DND-41 (cell line): ENCODE data around the gene TSPY3.
"Not testable (repeated sequence)": the region's sequence is repeated elsewhere in the genome, so short reads cannot be mapped to it uniquely, and the experiment has no call there.

Experiments
- ATAC-seq: fragments of 200-7000 bp; cut with Tn5 transposase; 3 replicates; pipeline ENCODE4 v1.9.1; 2021; ENCODE audit warnings: low read depth; ENCODE audit not compliant: insufficient read depth
- DNase-seq: peaks from one replicate; pipeline ENCODE4 v3.0.0-alpha.2; 2020
- H2AFZ ChIP-seq: 2 replicates; pipeline ENCODE4 v1.6.0; 2012; ENCODE audit warnings: low read depth, low read length
- H3K27ac ChIP-seq: 2 replicates; pipeline ENCODE4 v1.5.1; 2012; ENCODE audit warnings: low read length, inconsistent platforms
- H3K27me3 ChIP-seq: fragments of 200-600 bp; sonication (generic); 2 replicates; pipeline ENCODE4 v1.6.0; 2012; ENCODE audit warnings: low read length, mild to moderate bottlenecking, inconsistent platforms; ENCODE audit not compliant: insufficient read depth, poor library complexity
- H3K36me3 ChIP-seq: 2 replicates; pipeline ENCODE4 v1.5.1; 2012; ENCODE audit warnings: low read length, inconsistent platforms; ENCODE audit not compliant: insufficient read depth
- H3K4me1 ChIP-seq: 2 replicates; pipeline ENCODE4 v1.5.1; 2012; ENCODE audit warnings: mild to moderate bottlenecking, low read length; ENCODE audit not compliant: insufficient read depth
- H3K4me2 ChIP-seq: 2 replicates; pipeline ENCODE4 v1.6.0; 2012; ENCODE audit warnings: mild to moderate bottlenecking, moderate library complexity, low read length, inconsistent platforms; ENCODE audit not compliant: insufficient read depth
- H3K4me3 ChIP-seq, 2 experiments: fragments of 200-600 bp in 1 of 2; shearing (Covaris generic) in 1 of 2; 2 replicates each; pipeline ENCODE4 v1.5.1; 2012 to 2016; ENCODE audit warnings: inconsistent platforms in 2 of 2, low read length in 2 of 2, mild to moderate bottlenecking in 2 of 2, low read depth in 1 of 2, moderate library complexity in 1 of 2
- H3K79me2 ChIP-seq: 2 replicates; pipeline ENCODE4 v1.6.0; 2012; ENCODE audit warnings: low read length, inconsistent platforms; ENCODE audit not compliant: insufficient read depth
- H3K9ac ChIP-seq: 2 replicates; pipeline ENCODE4 v1.6.0; 2012; ENCODE audit warnings: low read depth, mild to moderate bottlenecking, inconsistent platforms, low read length, moderate library complexity
- H3K9me3 ChIP-seq: 2 replicates; pipeline ENCODE4 v1.5.1; 2012; ENCODE audit warnings: low read length, moderate library complexity, mild to moderate bottlenecking, inconsistent platforms; ENCODE audit not compliant: insufficient read depth, severe bottlenecking
- H4K20me1 ChIP-seq: 2 replicates; pipeline ENCODE4 v1.6.0; 2012; ENCODE audit warnings: low read length; ENCODE audit not compliant: insufficient read depth

The TSPY3 gene, protein sequence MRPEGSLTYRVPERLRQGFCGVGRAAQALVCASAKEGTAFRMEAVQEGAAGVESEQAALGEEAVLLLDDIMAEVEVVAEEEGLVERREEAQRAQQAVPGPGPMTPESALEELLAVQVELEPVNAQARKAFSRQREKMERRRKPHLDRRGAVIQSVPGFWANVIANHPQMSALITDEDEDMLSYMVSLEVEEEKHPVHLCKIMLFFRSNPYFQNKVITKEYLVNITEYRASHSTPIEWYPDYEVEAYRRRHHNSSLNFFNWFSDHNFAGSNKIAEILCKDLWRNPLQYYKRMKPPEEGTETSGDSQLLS

DNA sequence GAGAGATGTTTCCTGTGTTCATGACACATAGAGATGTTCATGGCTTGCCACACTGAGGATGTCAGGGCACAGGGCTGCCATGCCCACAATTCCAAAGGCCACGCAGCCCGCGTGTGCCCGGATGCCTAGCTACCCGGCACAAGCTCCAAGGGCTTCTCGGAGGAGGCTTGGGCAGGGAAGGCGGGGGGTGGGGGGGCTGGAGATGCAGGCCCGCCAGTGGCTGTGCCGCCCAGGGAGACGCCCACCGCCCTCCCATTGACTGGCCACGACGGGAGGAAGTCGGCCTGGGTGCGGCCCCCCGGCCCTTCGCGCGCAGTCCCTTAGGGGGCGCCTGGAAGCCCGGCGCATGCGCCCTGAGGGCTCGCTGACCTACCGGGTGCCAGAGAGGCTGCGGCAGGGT is at the start of gene TSPY3:
TSPY3 (plus strand) TSS at position 301 of the 400 bp plus-strand sequence; CDS start at position 347, 46 bp downstream.
- H3K4me1 ChIP-seq, H3K4me2 ChIP-seq, DNase-seq, H3K36me3 ChIP-seq, H4K20me1 ChIP-seq, H2AFZ ChIP-seq, H3K27me3 ChIP-seq, H3K79me2 ChIP-seq, ATAC-seq, H3K27ac ChIP-seq, H3K9ac ChIP-seq, H3K4me3 ChIP-seq, H3K9me3 ChIP-seq: not testable (repeated sequence)

DNA sequence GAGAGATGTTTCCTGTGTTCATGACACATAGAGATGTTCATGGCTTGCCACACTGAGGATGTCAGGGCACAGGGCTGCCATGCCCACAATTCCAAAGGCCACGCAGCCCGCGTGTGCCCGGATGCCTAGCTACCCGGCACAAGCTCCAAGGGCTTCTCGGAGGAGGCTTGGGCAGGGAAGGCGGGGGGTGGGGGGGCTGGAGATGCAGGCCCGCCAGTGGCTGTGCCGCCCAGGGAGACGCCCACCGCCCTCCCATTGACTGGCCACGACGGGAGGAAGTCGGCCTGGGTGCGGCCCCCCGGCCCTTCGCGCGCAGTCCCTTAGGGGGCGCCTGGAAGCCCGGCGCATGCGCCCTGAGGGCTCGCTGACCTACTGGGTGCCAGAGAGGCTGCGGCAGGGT is 40.7 kb upstream of the TSPY3 start, which contains the start of gene TSPY8:
TSPY8 (plus strand) TSS at position 301 of the 400 bp plus-strand sequence; CDS start at position 347, 46 bp downstream.
- H3K9ac ChIP-seq, ATAC-seq, H3K9me3 ChIP-seq, H3K4me1 ChIP-seq, H4K20me1 ChIP-seq, H3K4me3 ChIP-seq, H3K4me2 ChIP-seq, H2AFZ ChIP-seq, H3K79me2 ChIP-seq, H3K27ac ChIP-seq, H3K27me3 ChIP-seq, DNase-seq, H3K36me3 ChIP-seq: not testable (repeated sequence)

DNA sequence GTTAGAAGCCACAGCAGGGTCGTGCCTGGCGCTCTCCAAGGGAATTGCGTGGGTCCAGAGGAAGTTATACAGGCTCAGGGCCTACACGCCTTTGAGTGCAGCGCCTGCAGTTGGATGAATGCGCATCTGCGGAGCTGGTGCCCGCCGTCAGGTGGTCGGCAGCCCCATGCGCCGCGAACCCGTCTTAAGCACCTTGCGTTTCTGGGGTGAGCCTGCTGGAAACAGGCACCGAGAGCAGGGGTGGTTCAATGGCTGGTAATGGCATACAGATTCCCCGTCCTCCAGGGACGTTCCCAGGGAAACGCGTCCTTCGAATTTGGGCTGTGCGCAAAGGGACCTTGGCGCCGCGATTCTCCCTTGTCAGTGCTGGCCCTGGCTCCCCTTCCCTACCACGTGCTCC is 1.7 kb upstream of the TSPY3 start:
- not testable (repeated sequence) for H3K79me2 ChIP-seq, H3K4me1 ChIP-seq, ATAC-seq, H3K36me3 ChIP-seq, H3K4me3 ChIP-seq, H3K9ac ChIP-seq, H2AFZ ChIP-seq, H3K27ac ChIP-seq, H3K4me2 ChIP-seq, DNase-seq, H3K27me3 ChIP-seq, H4K20me1 ChIP-seq, H3K9me3 ChIP-seq
